K562 (cell line): ENCODE measurements around the gene TNNT1. TPM values are rescaled to one million over a fixed set of nuclear protein-coding genes. Genes with fewer than 3 reads are reported as not detected.

ENCODE experiments used
- DMBX1 ChIP-seq: fragments of 250-450 bp; sonication (Bioruptor Pico); IDR thresholded peaks from 2 replicates; pipeline ENCODE4 v1.8.0; 2022; ENCODE audit warnings: inconsistent platforms, mild to moderate bottlenecking, moderate library complexity, borderline replicate concordance
- HNRNPL ChIP-seq: fragments of 200-400 bp; formaldehyde crosslinking; IDR thresholded peaks from 2 replicates; pipeline ENCODE4 v1.6.1; 2017; ENCODE audit warnings: low read depth, mild to moderate bottlenecking, low read length
- KDM1A ChIP-seq, 2 experiments: fragments of 450-650 bp; IDR thresholded peaks; 2 replicates each; pipeline ENCODE4 v1.6.1; 2016; ENCODE audit warnings: mild to moderate bottlenecking in 2 of 2
- POLR2A ChIP-seq: fragments of 450-650 bp; conservative IDR thresholded peaks from 2 replicates; pipeline ENCODE4 v1.6.1; 2016
- RNF2 ChIP-seq: sonication (generic); IDR thresholded peaks from 2 replicates; pipeline ENCODE4 v1.6.1; 2016
- SNIP1 ChIP-seq: fragments of 450-650 bp; IDR thresholded peaks from 2 replicates; pipeline ENCODE4 v1.7.1; 2017; ENCODE audit warnings: low read depth, mild to moderate bottlenecking
- YY1 ChIP-seq, 3 experiments: IDR thresholded peaks; 2 replicates each; pipeline ENCODE4 v1.6.1; 2011; ENCODE audit warnings: low read length in 2 of 3, mild to moderate bottlenecking in 2 of 3, moderate library complexity in 2 of 3, borderline replicate concordance in 1 of 3, control low read depth in 1 of 3, low read depth in 1 of 3; ENCODE audit not compliant: insufficient read depth in 3 of 3, insufficient replicate concordance in 2 of 3, control insufficient read depth in 1 of 3, insufficient read length in 1 of 3; ENCODE audit errors: extremely low read depth in 1 of 3
- ZBTB1 ChIP-seq: sonication (generic); formaldehyde crosslinking; IDR thresholded peaks from 2 replicates; pipeline ENCODE4 v1.8.1; 2023; ENCODE audit warnings: missing genetic modification reagents, low read depth, mild to moderate bottlenecking, borderline replicate concordance
- ZNF124 ChIP-seq: sonication (generic); formaldehyde crosslinking; IDR thresholded peaks from 2 replicates; pipeline ENCODE4 v1.8.1; 2022; ENCODE audit warnings: missing genetic modification reagents
- ZNF253 ChIP-seq: fragments of 250-450 bp; sonication (Bioruptor Pico); conservative IDR thresholded peaks from 2 replicates; pipeline ENCODE4 v1.6.1; 2021; ENCODE audit warnings: mild to moderate bottlenecking
- ZNF347 ChIP-seq: fragments of 450-650 bp; formaldehyde crosslinking; IDR thresholded peaks from 2 replicates; pipeline ENCODE4 v1.4.0; 2020; ENCODE audit warnings: low read depth, mild to moderate bottlenecking, moderate library complexity
- polyA plus RNA-seq, 8 experiments: library from polyadenylated mRNA; depleted of rRNA in 4 of 8; stranded (reverse) in 5 of 8; unstranded in 3 of 8; fragments of >200 nt; fragmentation: Nextera tagmentation in 2 of 8; fragmentation: Illumina TruSeq in 1 of 8; extraction: Ambion mirVana in 2 of 8; extraction: Trizol in 1 of 8; gene quantifications; 2 replicates each; pipeline versions ENCODE4 v1.2.1 to v1.2.3, GENCODE V29; 2011 to 2014; ENCODE audit warnings: inconsistent platforms in 1 of 8, missing spikeins in 1 of 8
- total RNA-seq, 7 experiments: library from RNA; depleted of rRNA in 6 of 7; stranded (reverse); fragments of >200 nt in 6 of 7; fragmentation: Illumina TruSeq in 2 of 7; extraction: Trizol in 2 of 7; gene quantifications; 2 replicates each; pipeline versions ENCODE4 v1.2.1 to v1.2.3, GENCODE V29; 2011 to 2021; ENCODE audit warnings: low replicate concordance in 1 of 7
- TF ChIP-seq, protein P1 (sequence below): fragments of 450-650 bp; formaldehyde crosslinking; IDR thresholded peaks from 2 replicates; pipeline ENCODE4 v1.4.0; 2020; ENCODE audit warnings: mild to moderate bottlenecking, moderate library complexity
- TF ChIP-seq, protein P2 (sequence below), 2 experiments: fragments of 450-650 bp; conservative IDR thresholded peaks; 2 replicates each; pipeline ENCODE4 v1.6.1; 2017; ENCODE audit warnings: mild to moderate bottlenecking in 2 of 2, moderate library complexity in 2 of 2
- TF ChIP-seq, protein P3 (sequence below): IDR thresholded peaks from 3 replicates; pipeline ENCODE4 v1.6.1; 2011; ENCODE audit warnings: borderline replicate concordance, mild to moderate bottlenecking, moderate library complexity; ENCODE audit not compliant: insufficient read length; ENCODE audit errors: extremely low read depth
- TF ChIP-seq, protein P4 (sequence below): fragments of 250-450 bp; sonication (Bioruptor Pico); IDR thresholded peaks from 2 replicates; pipeline ENCODE4 v1.4.0; 2020; ENCODE audit warnings: mild to moderate bottlenecking, moderate library complexity
- TF ChIP-seq, protein P5 (sequence below): fragments of 450-650 bp; IDR thresholded peaks from one replicate; pipeline ENCODE4 v1.6.1; 2018; ENCODE audit warnings: mild to moderate bottlenecking, moderate library complexity; ENCODE audit not compliant: partially characterized antibody

The TNNT1 gene
- total and polyA plus RNA-seq, 9 of the 15 experiments (the other 6 are each of a cell fraction or from before 2014, with no cell fraction given) = 31.8 to 390 (median 227) TPM

DNA sequence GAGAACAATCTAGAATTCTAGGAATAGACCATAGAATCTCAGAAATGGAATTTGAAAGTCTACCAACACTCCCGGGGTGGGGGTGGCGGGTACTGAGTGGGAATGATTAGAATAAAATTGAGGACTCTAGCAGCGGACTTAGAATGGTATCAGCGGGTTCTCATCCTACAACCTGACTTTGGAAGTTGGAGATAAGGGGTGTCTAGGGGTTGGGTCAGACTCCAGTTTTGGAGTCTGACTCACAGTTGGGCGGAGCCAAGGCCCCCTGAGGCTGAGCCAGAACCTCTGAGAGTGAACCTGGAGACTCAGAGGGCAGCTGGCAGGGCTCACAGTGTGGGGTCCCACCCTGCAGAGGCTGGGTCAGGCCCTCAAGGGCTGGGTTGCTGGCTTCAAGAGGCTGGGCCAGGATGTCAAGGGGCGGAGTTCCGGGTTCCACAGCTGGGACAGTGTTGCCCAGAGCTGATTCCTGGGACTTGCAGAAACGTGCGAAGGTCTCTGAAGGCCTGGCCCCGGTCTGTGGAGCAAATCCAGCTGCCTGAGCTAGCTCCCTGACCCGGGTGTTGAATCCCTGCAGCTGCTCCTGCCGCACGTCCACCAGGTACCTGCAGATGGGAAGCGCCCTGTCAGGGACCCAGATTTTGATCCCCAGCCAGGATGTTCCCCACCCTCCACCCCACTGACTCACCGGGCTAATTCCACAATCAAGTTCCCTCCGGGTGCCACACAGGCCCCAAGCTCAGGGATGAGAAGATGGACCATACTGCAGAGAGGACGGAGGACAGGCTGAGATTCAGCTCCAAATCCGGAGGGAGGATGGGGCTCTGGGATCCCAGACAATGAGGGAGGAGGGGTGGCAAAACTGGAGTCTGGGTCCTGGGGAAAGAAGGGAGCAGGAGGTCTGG lies 10.1 kb upstream of the TNNT1 start (continued):
- TF ChIP-seq YY1 (IDR thresholded peaks at IDR 0.05; ENCODE audit: borderline replicate concordance in 1 of 3, control insufficient read depth in 1 of 3, extremely low read depth in 1 of 3, insufficient read depth in 3 of 3, insufficient read length in 1 of 3, insufficient replicate concordance in 2 of 3, low read depth in 1 of 3, low read length in 2 of 3) (peak in 1 of 3 experiments; percentile 43), ZBTB1 (CRISPR knock-in tag) (no peak), ZNF124 (CRISPR knock-in tag) (no peak), ZNF347 (CRISPR knock-in tag) (no peak), DMBX1 (no peak), HNRNPL (no peak), ZNF253 (CRISPR knock-in tag) (no peak), KDM1A (IDR thresholded peaks at IDR 0.05) (peak; percentile 83 to 87), SNIP1 (no peak), POLR2A (peak; percentile 61), RNF2 (peak; percentile 40; the same call in 1 of the 2 replicates)
- TF ChIP-seq, protein P1, sequence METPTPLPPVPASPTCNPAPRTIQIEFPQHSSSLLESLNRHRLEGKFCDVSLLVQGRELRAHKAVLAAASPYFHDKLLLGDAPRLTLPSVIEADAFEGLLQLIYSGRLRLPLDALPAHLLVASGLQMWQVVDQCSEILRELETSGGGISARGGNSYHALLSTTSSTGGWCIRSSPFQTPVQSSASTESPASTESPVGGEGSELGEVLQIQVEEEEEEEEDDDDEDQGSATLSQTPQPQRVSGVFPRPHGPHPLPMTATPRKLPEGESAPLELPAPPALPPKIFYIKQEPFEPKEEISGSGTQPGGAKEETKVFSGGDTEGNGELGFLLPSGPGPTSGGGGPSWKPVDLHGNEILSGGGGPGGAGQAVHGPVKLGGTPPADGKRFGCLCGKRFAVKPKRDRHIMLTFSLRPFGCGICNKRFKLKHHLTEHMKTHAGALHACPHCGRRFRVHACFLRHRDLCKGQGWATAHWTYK = no peak
- TF ChIP-seq, protein P2, sequence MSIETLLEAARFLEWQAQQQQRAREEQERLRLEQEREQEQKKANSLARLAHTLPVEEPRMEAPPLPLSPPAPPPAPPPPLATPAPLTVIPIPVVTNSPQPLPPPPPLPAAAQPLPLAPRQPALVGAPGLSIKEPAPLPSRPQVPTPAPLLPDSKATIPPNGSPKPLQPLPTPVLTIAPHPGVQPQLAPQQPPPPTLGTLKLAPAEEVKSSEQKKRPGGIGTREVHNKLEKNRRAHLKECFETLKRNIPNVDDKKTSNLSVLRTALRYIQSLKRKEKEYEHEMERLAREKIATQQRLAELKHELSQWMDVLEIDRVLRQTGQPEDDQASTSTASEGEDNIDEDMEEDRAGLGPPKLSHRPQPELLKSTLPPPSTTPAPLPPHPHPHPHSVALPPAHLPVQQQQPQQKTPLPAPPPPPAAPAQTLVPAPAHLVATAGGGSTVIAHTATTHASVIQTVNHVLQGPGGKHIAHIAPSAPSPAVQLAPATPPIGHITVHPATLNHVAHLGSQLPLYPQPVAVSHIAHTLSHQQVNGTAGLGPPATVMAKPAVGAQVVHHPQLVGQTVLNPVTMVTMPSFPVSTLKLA (conservative IDR thresholded peaks at IDR 0.05) = peak in 1 of 2 experiments; percentile 46; a peak in 2 of 4 replicates
- TF ChIP-seq, protein P3, sequence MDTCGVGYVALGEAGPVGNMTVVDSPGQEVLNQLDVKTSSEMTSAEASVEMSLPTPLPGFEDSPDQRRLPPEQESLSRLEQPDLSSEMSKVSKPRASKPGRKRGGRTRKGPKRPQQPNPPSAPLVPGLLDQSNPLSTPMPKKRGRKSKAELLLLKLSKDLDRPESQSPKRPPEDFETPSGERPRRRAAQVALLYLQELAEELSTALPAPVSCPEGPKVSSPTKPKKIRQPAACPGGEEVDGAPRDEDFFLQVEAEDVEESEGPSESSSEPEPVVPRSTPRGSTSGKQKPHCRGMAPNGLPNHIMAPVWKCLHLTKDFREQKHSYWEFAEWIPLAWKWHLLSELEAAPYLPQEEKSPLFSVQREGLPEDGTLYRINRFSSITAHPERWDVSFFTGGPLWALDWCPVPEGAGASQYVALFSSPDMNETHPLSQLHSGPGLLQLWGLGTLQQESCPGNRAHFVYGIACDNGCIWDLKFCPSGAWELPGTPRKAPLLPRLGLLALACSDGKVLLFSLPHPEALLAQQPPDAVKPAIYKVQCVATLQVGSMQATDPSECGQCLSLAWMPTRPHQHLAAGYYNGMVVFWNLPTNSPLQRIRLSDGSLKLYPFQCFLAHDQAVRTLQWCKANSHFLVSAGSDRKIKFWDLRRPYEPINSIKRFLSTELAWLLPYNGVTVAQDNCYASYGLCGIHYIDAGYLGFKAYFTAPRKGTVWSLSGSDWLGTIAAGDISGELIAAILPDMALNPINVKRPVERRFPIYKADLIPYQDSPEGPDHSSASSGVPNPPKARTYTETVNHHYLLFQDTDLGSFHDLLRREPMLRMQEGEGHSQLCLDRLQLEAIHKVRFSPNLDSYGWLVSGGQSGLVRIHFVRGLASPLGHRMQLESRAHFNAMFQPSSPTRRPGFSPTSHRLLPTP = no peak
- TF ChIP-seq, protein P4, sequence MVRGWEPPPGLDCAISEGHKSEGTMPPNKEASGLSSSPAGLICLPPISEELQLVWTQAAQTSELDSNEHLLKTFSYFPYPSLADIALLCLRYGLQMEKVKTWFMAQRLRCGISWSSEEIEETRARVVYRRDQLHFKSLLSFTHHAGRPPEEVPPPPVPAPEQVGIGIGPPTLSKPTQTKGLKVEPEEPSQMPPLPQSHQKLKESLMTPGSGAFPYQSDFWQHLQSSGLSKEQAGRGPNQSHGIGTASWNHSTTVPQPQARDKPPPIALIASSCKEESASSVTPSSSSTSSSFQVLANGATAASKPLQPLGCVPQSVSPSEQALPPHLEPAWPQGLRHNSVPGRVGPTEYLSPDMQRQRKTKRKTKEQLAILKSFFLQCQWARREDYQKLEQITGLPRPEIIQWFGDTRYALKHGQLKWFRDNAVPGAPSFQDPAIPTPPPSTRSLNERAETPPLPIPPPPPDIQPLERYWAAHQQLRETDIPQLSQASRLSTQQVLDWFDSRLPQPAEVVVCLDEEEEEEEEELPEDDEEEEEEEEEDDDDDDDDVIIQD = no peak
- TF ChIP-seq, protein P5, sequence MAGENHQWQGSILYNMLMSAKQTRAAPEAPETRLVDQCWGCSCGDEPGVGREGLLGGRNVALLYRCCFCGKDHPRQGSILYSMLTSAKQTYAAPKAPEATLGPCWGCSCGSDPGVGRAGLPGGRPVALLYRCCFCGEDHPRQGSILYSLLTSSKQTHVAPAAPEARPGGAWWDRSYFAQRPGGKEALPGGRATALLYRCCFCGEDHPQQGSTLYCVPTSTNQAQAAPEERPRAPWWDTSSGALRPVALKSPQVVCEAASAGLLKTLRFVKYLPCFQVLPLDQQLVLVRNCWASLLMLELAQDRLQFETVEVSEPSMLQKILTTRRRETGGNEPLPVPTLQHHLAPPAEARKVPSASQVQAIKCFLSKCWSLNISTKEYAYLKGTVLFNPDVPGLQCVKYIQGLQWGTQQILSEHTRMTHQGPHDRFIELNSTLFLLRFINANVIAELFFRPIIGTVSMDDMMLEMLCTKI = no peak
